22Rv1 (cell line): Measurements from ENCODE around the gene SLC48A1.

Experiments used
- H3K27ac ChIP-seq: fragments of 450-650 bp; 2 replicates; pipeline ENCODE4 v1.5.1; 2017
- CTCF ChIP-seq: fragments of 450-650 bp; IDR thresholded peaks from 2 replicates; pipeline ENCODE4 v1.5.1; 2017; ENCODE audit warnings: mild to moderate bottlenecking
- ZFX ChIP-seq: fragments of 450-650 bp; IDR thresholded peaks from 2 replicates; pipeline ENCODE4 v1.6.1; 2017; ENCODE audit warnings: antibody characterized with exemption, borderline replicate concordance

The SLC48A1 gene

GRCh38 chr12:47733142-47733541 is 39.9 kb upstream of the SLC48A1 start:
- TF ChIP-seq ZFX, result no peak
- TF ChIP-seq CTCF, result no peak
- no peak overlapping the region for H3K27ac ChIP-seq

GRCh38 chr12:47734725-47735480 is 38.1 kb upstream of the SLC48A1 start:
- H3K27ac ChIP-seq, result no peak overlapping the region

GRCh38 chr12:47735649-47736048 is 37.4 kb upstream of the SLC48A1 start:
- no peak for TF ChIP-seq ZFX
- H3K27ac ChIP-seq, result no peak overlapping the region

More at GRCh38 chr12:47734725-47735480, 38.1 kb upstream of the SLC48A1 start:
- no peak for TF ChIP-seq CTCF

GRCh38 chr12:47736216-47736615 is 36.8 kb upstream of the SLC48A1 start:
- TF ChIP-seq ZFX (no peak), CTCF (no peak)

GRCh38 chr12:47736877-47737676 is 36.0 kb upstream of the SLC48A1 start:
- TF ChIP-seq CTCF, result no peak
- TF ChIP-seq ZFX, result no peak
- no peak overlapping the region for H3K27ac ChIP-seq

More at GRCh38 chr12:47736216-47736615, 36.8 kb upstream of the SLC48A1 start:
- H3K27ac ChIP-seq, result no peak overlapping the region

- no peak overlapping the region for H3K27ac ChIP-seq
- TF ChIP-seq ZFX, result no peak
- TF ChIP-seq CTCF, result no peak
Observed at GRCh38 chr12:47737936-47738594, 35.0 kb upstream of the SLC48A1 start.

GRCh38 chr12:47739297-47739696 is 33.7 kb upstream of the SLC48A1 start:
- H3K27ac ChIP-seq, result no peak overlapping the region
- no peak for TF ChIP-seq ZFX
- TF ChIP-seq CTCF, result no peak
